Testis (tissue), 3 donors: ENCODE data around the gene ZNF644. TPM values are rescaled to one million over a fixed set of nuclear protein-coding genes. Genes with fewer than 3 reads are reported as not detected.

Experiments
- DNase-seq: peaks from one replicate; pipeline ENCODE4 v3.0.0-alpha.2; 2019
- H3K27ac ChIP-seq, 2 donors: fragments of 200-600 bp; sonication (generic); one replicate each; pipeline ENCODE4 v1.5.1; 2019
- H3K27me3 ChIP-seq: fragments of 200-600 bp; sonication (generic); one replicate; pipeline ENCODE4 v1.5.1; 2019
- H3K36me3 ChIP-seq: fragments of 200-600 bp; sonication (generic); one replicate; pipeline ENCODE4 v1.5.1; 2017; ENCODE audit warnings: low read depth; ENCODE audit errors: missing control alignments
- H3K4me1 ChIP-seq: fragments of 200-600 bp; sonication (generic); one replicate; pipeline ENCODE4 v1.5.1; 2019
- H3K4me3 ChIP-seq, 2 donors: fragments of 200-600 bp; sonication (generic); one replicate each; pipeline ENCODE4 v1.5.1; 2017 to 2019
- H3K9me3 ChIP-seq: fragments of 200-600 bp; sonication (generic); one replicate; pipeline ENCODE4 v1.5.1; 2017
- POLR2A ChIP-seq: fragments of 450-650 bp; IDR thresholded peaks from one replicate; pipeline ENCODE4 v1.6.1; 2017; ENCODE audit warnings: antibody characterized with exemption, mild to moderate bottlenecking, moderate library complexity
- WGBS, 2 donors: methylation state at CpG; one replicate each; pipeline ENCODE4 v1.1.5; 2018; 5-methylcytosine and 5-hydroxymethylcytosine counted together
- intact Hi-C: fragments of 100-400 bp; cut with DNase I; formaldehyde crosslinking; loops from one replicate; pipeline ENCODE4 v1.15.1; 2023; ENCODE audit warnings: low total_unique reads
- polyA plus RNA-seq: library from polyadenylated mRNA; stranded (reverse); fragments of 350-450 nt; fragmentation: Illumina TruSeq; extraction: RNeasy Lipid Tissue Mini Kit (QIAGEN cat#74804); gene quantifications from one replicate; pipeline ENCODE4 v1.2.3, GENCODE V29; 2014; ENCODE audit warnings: low read depth, low replicate concordance; ENCODE audit not compliant: insufficient read depth
- total RNA-seq, 2 donors: library from RNA; depleted of rRNA; stranded (reverse); fragments of >200 nt; gene quantifications; one replicate each; pipeline ENCODE4 v1.2.3, GENCODE V29; 2016
- TF ChIP-seq, protein P1 (sequence below), 3 experiments: fragments of 450-650 bp in 2 of 3; fragments of 200-600 bp in 1 of 3; sonication (generic) in 1 of 3; IDR thresholded peaks; one replicate each; pipeline ENCODE4 v1.5.1; 2016 to 2019; ENCODE audit warnings: antibody characterized with exemption in 3 of 3, mild to moderate bottlenecking in 2 of 3, moderate library complexity in 1 of 3

ZNF644 gene
- total and polyA plus RNA-seq, 3 donors from 2014 or later: 21.6 to 73.8 (median 70.5) TPM

DNA sequence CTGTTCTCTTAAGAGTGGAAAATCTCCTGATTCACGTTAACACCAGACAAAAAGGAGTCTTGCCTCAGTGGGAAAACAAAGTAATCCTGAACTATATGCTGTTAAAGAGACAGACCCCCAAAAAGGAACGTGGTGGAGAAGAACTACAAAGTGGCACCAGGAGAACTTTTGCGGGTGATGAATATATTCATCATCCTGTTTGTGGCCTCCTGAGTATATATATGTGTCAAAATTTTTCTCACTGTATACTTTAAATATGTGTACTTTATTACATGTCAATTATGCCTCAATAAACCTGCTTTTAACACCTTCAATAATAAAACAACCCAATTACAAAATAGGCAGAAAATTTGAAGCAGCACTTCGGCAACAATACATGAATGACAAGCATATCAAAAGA is 31.1 kb downstream of the ZNF644 start:
- Histone ChIP-seq H3K27ac (no peak overlapping the region), H3K27me3 (no peaks in the 10 kb centered on the region), H3K9me3 (no peaks in the 10 kb centered on the region), H3K4me3 (no peak overlapping the region), H3K36me3 (no peaks in the 10 kb centered on the region), H3K4me1 (no peaks in the 10 kb centered on the region)
- TF ChIP-seq, protein P1, sequence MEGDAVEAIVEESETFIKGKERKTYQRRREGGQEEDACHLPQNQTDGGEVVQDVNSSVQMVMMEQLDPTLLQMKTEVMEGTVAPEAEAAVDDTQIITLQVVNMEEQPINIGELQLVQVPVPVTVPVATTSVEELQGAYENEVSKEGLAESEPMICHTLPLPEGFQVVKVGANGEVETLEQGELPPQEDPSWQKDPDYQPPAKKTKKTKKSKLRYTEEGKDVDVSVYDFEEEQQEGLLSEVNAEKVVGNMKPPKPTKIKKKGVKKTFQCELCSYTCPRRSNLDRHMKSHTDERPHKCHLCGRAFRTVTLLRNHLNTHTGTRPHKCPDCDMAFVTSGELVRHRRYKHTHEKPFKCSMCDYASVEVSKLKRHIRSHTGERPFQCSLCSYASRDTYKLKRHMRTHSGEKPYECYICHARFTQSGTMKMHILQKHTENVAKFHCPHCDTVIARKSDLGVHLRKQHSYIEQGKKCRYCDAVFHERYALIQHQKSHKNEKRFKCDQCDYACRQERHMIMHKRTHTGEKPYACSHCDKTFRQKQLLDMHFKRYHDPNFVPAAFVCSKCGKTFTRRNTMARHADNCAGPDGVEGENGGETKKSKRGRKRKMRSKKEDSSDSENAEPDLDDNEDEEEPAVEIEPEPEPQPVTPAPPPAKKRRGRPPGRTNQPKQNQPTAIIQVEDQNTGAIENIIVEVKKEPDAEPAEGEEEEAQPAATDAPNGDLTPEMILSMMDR (IDR thresholded peaks at IDR 0.05): no peak
- TF ChIP-seq POLR2A: no peak
- 87 to 88% methylated on average over 4 of the region's 4 CpGs for WGBS, 2 donors
- intact Hi-C loops: no loop called here
- no peak for DNase-seq

DNA sequence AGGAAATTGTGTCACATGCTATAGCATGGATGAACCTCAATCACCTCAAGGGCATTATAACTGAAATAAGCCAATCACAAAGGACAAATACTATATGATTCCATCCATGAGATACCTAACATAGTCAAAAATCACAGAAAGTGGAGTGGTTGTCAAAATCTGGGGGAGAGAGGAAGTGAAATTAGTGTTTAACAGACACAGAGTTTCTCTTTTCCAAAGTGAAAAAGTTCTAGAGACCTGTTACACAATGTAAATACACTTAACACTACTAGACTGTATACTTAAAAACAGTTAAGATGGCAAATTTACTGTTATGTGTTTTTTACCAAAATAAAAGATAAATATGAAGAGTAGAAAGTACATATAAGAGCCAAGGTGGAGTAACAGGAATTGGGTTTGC is 31.8 kb downstream of the ZNF644 start:
- DNase-seq: no peak
- no peak for TF ChIP-seq POLR2A
- TF ChIP-seq, protein P1 (IDR thresholded peaks at IDR 0.05): no peak
- Histone ChIP-seq H3K4me3 (no peak overlapping the region), H3K9me3 (no peaks in the 10 kb centered on the region), H3K27ac (no peak overlapping the region), H3K4me1 (no peaks in the 10 kb centered on the region), H3K27me3 (no peaks in the 10 kb centered on the region), H3K36me3 (no peaks in the 10 kb centered on the region)
- intact Hi-C loops: no loop called here

GRCh38 chr1:90989302-90989701 is 32.5 kb downstream of the ZNF644 start:
- Histone ChIP-seq H3K4me1 (no peaks in the 10 kb centered on the region), H3K36me3 (no peaks in the 10 kb centered on the region), H3K4me3 (no peak overlapping the region), H3K9me3 (no peaks in the 10 kb centered on the region), H3K27me3 (no peaks in the 10 kb centered on the region), H3K27ac (no peak overlapping the region)
- intact Hi-C loops: no loop called here
- 96 to 98% methylated on average over 4 of the region's 4 CpGs for WGBS, 2 donors
- DNase-seq: no peak
- TF ChIP-seq, protein P1 (IDR thresholded peaks at IDR 0.05): no peak
- TF ChIP-seq POLR2A: no peak

GRCh38 chr1:90987841-90988240 is 34.0 kb downstream of the ZNF644 start:
- H3K4me1 ChIP-seq: no peaks in the 10 kb centered on the region
- H3K27ac ChIP-seq: no peak overlapping the region
- WGBS, 2 donors: 77 to 98% methylated on average over 2 of the region's 2 CpGs

GRCh38 chr1:90986953-90987352 is 34.9 kb downstream of the ZNF644 start:
- Histone ChIP-seq H3K4me1 (no peaks in the 10 kb centered on the region), H3K27ac (no peak overlapping the region), H3K36me3 (no peaks in the 10 kb centered on the region), H3K9me3 (no peaks in the 10 kb centered on the region), H3K27me3 (no peaks in the 10 kb centered on the region), H3K4me3 (no peak overlapping the region)
- 84 to 92% methylated on average over 2 of the region's 2 CpGs for WGBS, 2 donors
- intact Hi-C loops: no loop called here
- TF ChIP-seq, protein P1 (IDR thresholded peaks at IDR 0.05): no peak
- TF ChIP-seq POLR2A: no peak
- DNase-seq: no peak

More at GRCh38 chr1:90987841-90988240, 34.0 kb downstream of the ZNF644 start:
- H3K4me3 ChIP-seq: no peak overlapping the region
- DNase-seq: no peak
- TF ChIP-seq, protein P1 (IDR thresholded peaks at IDR 0.05): no peak
- no peak for TF ChIP-seq POLR2A
- no peaks in the 10 kb centered on the region for H3K36me3 ChIP-seq
- no peaks in the 10 kb centered on the region for H3K9me3 ChIP-seq
- no peaks in the 10 kb centered on the region for H3K27me3 ChIP-seq
- intact Hi-C loops: no loop called here
